HG02884 (cell line): ENCODE measurements around the gene HVCN1.

Experiments
- ATAC-seq: cut with Tn5 transposase; IDR thresholded peaks from one replicate; pipeline ENCODE4 v1.9.1; 2021; ENCODE audit warnings: mild to moderate bottlenecking, moderate library complexity; ENCODE audit not compliant: unreplicated experiment

Gene HVCN1

GRCh38 chr12:110699591-110700445 is 10.9 kb upstream of the HVCN1 start:
- ATAC-seq = no peak

DNA sequence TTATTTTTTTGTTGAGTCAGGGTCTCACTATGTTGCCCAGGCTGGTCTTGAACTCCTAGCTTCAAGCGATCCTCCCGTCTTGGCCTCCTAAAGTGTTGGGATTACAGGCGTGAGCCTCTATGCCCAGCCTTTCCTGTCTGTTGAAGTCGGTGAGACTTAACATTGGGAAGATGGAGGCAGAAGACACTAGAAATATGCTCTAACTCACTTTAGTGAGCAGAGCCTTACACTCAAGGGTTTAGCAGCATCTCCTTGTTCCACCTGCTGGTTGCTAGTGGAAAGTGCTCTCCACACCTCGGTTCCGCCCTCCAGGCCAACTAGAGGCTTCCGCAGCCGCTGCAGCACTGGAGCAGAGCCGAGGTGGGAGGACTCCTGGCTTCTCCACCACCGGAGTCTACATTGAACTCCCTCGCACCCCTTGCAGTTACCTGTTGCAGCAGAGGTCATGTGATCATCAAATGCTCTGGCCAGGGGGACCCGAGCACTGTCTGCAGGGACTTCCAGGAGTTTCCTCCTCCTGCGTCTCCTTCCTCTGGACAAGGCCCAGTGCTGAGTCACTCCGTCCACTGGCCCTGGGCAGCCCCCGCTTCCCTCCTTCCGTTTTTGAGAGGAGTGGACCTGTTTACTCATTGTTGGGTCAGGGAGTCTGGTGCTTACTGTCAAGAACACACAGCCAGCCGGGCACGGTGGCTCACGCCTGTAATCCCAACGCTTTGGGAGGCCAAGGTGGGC is 9.4 kb upstream of the HVCN1 start:
- ATAC-seq = peak; percentile 84

GRCh38 chr12:110697236-110697635 is 8.3 kb upstream of the HVCN1 start:
- ATAC-seq = no peak

- ATAC-seq = no peak
Measured at GRCh38 chr12:110696283-110696682, 7.4 kb upstream of the HVCN1 start.

DNA sequence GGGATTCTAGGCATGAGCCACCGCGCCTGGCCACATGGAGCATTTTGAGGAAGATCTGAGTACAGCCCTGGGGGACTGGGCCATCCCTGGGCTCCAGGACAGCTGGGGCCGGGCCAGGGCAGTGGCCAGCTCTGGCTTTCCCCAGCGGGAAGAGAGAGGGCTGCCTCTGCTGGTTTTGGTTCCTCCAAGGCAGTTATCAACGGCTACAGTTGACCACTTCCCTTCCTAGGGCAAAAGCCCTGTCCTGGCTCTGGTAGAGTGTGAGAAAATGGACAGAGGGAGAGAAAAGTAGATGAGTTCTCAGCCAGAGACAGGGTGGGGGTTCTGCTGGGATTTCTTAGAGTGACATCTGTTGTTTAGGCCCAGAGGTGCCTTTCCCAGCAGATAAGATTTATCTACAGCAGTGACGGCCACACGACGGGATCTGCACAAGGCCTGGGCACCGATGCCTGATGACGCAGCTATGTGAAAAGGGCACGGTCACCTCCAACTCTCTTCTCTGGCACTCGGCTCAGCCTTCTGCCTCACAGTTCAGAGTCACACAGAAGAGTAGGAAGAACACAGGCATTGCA is 5.5 kb upstream of the HVCN1 start:
- ATAC-seq = no peak

- ATAC-seq = no peak
Measured at GRCh38 chr12:110693731-110694130, 4.8 kb upstream of the HVCN1 start.

GRCh38 chr12:110690127-110690430 is 1.2 kb upstream of the HVCN1 start:
- ATAC-seq = no peak

DNA sequence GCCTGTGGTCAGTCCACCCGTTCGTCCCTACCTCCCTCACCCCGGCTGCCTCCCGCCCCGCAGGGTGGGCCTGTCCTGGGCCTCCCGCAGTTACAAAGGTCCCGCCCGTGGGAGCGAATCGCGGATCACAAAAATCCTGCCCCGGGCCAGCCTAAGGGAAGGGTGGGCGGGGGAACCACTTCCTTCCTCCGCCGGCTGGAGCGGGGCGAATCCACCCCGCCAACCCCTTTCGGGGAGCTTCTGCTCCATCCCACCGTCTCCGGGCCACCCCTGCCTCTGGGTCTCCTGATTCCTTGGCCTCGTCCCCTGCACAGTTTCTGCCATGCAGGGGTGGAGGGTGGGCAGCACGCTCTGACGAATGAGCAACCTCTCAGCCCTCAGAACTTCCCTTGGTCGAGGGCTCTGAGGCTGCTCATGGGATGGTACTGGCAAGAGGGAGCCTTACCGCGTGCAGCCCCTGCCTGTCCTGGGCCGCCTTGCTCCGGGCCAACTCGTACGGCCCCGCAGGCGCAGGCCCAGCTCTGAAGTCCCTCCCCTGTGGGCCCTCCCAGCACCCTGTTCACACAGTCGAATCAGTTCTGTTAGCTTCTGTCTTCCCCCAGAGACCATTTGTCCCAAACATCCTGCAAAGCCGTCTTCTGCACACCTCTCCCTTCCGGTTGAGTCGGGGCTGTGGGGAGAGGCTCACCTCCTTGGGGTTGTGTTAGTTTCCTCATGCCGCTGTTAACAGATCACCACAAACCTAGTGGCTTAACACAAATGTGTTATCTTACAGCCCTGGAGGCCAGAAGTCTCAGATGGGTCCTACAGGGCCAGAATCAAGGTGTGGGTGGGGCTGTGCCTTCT is 589 bp upstream of the HVCN1 start:
- no peak for ATAC-seq

DNA sequence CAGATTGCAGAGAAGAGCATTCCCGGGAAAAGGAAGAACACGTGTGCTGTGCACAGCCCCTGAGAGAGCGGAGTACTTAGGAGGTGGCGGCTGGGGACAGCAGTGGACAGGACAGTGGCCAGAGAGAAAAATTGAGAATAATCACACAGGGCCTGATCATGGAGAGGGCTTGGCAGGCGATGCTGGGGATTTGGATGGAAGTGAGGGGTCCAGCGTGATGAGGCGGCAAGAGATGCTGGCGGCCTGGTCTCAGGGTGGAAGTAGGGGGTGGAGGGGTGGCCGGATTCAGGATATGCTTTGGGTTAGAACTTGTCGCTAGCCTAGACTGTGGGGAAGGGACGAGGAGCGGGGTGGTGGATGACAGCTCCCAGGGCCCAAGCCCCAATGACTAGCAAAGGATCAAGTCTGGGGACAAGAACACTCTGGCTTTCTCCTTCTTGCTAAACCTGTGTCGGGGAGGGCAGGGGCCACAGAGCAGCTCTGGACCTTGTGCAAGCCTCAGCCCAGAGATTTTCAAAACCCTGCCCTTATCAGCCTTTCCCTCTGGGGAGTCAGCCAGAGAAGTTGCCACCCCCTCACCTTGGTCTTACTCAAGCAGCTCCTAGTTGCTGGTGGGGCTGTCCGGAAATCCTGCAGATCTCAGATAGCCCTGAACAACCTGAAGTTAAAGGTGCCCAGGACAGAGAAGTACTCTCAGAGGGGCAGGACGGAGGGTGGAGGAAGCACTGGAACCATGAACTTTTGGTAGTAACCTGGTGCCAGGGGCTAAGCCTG is 1.3 kb downstream of the HVCN1 start:
- no peak for ATAC-seq

GRCh38 chr12:110686294-110686903 is 2.5 kb downstream of the HVCN1 start:
- no peak for ATAC-seq

DNA sequence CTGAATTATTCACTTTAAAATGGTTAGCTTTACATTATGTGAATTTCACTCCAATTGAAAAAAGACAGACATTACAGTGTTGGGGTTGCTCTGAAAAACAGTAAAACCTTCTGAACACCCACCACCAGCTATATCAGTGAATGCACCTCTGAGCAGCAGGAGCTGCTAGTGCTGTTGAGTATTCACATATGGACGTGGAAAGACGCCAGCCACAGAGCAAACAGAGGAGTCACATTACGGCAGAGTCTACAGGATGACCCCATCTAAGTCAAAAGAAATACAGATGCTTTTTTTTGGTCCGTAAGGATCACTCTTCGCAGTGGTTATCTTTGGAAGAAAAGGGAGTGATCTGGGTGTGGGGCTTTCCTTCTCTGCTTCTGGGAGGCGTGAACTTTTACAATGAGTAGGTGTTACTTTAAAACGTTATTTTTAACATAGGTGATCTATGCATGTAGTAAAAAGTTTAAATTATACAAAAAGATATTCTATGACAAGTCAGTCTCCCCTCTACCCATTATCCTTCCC is 4.5 kb downstream of the HVCN1 start:
- no peak for ATAC-seq

DNA sequence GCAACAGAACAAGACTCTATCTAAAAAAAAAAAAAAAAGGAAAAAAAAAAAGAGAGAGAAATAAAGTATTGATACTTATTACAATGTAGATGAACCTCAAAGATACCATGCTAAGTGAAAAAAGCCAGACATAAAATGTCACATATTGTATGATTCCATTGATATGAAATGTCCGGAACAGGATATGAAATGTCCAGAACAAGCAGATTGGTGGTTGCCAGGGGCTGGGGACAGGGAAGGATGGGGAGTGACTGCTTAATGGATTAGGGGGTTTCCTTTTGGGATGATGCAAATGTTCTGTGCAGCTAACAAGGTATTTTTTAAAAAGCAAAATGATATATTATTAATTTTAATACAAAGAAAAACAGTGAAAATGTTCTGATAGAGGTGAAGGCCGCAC is 5.0 kb downstream of the HVCN1 start:
- no peak for ATAC-seq

DNA sequence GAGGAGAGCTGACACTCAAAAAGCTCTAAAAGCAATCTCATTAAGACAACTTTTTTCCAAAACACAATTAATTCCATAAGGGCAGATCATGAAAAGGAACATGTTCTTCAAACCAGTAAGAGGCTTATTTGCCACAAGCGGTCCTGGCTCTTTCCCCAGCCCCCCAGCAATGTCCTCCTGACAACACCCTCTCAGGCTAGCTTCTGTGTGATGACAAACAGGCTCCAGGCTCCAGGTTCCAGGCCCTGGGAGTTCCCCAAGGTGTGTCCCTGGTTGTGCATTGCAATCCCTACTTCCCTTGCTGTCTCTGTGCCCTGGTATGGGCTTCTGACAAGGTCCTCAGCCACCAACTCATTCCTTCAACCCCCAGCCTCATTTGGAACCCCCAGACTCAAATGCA is 8.9 kb downstream of the HVCN1 start:
- no peak for ATAC-seq

DNA sequence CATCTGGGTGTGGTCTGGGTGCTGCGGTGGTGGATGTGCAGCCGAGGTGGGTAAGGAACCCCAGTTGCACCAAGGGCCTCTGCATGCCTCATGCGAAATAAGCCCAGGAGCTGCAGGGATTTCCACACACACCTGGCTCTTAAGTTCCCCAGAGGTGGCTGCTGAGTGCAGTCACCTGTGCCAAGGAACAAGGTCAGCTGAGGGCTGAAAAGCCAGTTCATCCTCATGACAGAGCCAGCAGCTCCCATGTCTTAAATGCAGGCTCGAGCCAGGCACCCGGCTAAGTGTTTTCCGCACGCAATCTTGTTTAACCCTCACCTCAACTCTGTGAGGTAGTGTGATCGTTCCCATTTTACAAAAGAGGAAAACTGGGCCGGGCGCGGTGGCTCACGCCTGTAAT is 9.7 kb downstream of the HVCN1 start:
- ATAC-seq = no peak

DNA sequence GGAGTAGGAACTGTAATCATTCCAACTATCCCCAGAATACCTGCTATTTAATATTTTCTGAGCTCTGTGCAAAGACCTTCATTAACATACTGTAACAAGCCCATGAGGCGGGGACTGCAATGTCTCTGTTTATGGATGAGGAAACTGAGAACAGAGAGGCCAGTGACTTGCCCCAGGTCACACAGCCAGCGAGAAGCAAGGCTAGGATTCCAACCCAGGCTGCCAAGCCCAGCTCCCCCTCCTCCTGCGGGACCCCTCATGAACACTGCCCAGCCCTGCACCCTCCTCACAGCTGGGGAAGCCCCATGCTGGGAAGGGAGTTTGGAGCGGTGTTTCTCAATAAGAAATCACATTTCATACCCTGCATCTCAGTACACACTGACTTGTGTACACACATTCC is 10.9 kb downstream of the HVCN1 start:
- ATAC-seq = no peak

- ATAC-seq = peak; percentile 67
Measured at GRCh38 chr12:110677206-110677911, 11.6 kb downstream of the HVCN1 start.

- no peak for ATAC-seq
Measured at GRCh38 chr12:110676171-110676570, 12.7 kb downstream of the HVCN1 start.

DNA sequence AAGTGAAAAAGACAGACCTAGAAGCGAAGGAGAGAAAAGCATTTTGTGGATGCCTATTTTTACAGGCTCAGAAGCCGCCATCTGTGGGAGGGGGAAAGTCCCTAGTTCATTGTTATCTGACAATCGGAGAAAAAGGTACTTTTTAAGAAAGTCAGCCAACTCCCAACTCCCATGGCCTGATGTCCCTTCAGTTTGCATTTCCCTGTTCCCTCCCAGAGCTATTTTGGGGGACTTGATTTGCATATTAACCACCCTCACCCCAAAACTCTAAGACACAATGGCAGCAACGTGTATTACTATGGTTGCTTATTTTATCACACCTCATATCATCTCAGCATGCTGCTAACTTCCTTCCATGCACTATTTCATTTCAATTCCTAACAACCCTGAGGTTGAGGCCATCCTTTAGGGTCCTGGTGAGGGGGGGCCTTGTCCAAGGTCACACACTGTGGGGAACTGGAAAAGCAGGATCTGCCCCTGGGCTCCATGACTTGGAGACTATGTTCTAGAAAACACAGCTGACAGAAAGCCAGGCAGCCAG is 18.7 kb downstream of the HVCN1 start:
- no peak for ATAC-seq

DNA sequence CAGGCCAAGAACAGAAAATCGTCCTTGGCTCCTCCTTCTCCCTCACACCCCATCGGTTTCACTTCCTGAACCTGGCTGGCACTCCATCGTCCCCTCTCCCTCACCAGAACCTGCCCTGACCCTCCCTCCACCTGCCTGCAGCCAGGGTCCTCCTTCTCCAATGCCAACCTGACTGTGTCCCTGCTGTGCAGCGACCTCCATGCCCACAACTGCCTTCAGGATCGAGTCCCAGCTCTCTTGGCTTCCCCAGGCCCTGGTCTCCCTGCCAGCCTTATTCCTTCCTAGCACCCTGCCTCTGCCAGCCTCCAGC is 19.8 kb downstream of the HVCN1 start:
- ATAC-seq = no peak
